ENCODE measurements around the gene SYCP2. TPM values are rescaled to one million over a fixed set of nuclear protein-coding genes. Genes with fewer than 3 reads are reported as not detected.

SYCP2 gene
- total RNA-seq, 2 donors from 2014 or later, result 4.8 to 10.6 TPM

- DNase-seq (ENCODE audit: low spot score), result no peak
Measured at GRCh38 chr20:59816146-59816738, 117.2 kb downstream of the SYCP2 start.

DNA sequence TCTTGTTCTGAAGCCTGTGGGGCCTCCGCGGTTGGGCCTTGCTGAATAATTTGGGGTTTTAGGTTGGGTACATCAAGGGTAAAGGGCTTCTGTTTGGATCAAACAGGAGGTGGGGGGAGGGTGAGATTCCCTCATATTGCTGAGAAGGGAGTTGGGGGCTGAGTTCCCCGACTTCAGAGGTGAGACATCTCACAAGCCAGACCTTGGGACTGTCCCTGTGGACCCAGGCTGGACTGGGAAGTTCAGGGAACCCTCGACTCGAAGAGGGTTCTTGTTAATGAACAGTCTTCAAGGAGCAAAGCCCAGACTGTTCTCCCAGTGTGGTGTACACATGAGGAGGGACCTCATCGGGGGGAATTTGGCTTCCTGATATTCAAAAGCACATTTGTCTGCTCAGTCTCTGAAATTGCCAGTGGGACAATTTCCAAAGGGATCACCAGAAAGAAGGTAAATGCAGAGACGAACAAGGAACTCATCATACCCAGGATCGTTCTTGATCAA lies 118.5 kb downstream of the SYCP2 start:
- DNase-seq (ENCODE audit: low spot score), result no peak
- Histone ChIP-seq H3K27ac (no peak overlapping the region), H3K27me3 (replicated peaks; ENCODE audit: insufficient read depth) (no peaks in the 10 kb centered on the region), H3K4me3 (no peak overlapping the region), H3K4me1 (replicated peaks) (no peaks in the 10 kb centered on the region), H3K9me3 (no peaks in the 10 kb centered on the region), H3K36me3 (no peaks in the 10 kb centered on the region)
- intact Hi-C loops (cut with DNase I), result no loop called here
- WGBS, result 79% methylated on average over 8 of the region's 8 CpGs
- TF ChIP-seq POLR2AphosphoS5 (IDR thresholded peaks at IDR 0.05) (no peak), CTCF (IDR thresholded peaks at IDR 0.05) (no peak), POLR2A (IDR thresholded peaks at IDR 0.05) (no peak)

More at GRCh38 chr20:59816146-59816738, 117.2 kb downstream of the SYCP2 start:
- no peak for TF ChIP-seq POLR2A (IDR thresholded peaks at IDR 0.05)
- no peak for TF ChIP-seq POLR2AphosphoS5 (IDR thresholded peaks at IDR 0.05)
- no peak for TF ChIP-seq CTCF (IDR thresholded peaks at IDR 0.05)
- Histone ChIP-seq H3K36me3 (no peaks in the 10 kb centered on the region), H3K9me3 (no peaks in the 10 kb centered on the region), H3K27me3 (replicated peaks; ENCODE audit: insufficient read depth) (no peaks in the 10 kb centered on the region), H3K27ac (no peak overlapping the region), H3K4me1 (replicated peaks) (no peaks in the 10 kb centered on the region), H3K4me3 (no peak overlapping the region)
- intact Hi-C loops (cut with DNase I), result no loop called here
- WGBS, result 83% methylated on average over 4 of the region's 4 CpGs

- no peaks in the 10 kb centered on the region for H3K4me1 ChIP-seq (replicated peaks)
- H3K27me3 ChIP-seq (replicated peaks; ENCODE audit: insufficient read depth), result no peaks in the 10 kb centered on the region
- no peak overlapping the region for H3K27ac ChIP-seq
- no peak overlapping the region for H3K4me3 ChIP-seq
- no peaks in the 10 kb centered on the region for H3K36me3 ChIP-seq
- no peak for DNase-seq (ENCODE audit: low spot score)
- H3K9me3 ChIP-seq, result no peaks in the 10 kb centered on the region
- TF ChIP-seq POLR2A (IDR thresholded peaks at IDR 0.05), result no peak
- intact Hi-C loops (cut with DNase I), result no loop called here
- 71% methylated on average over 21 of the region's 21 CpGs for WGBS
Measured at GRCh38 chr20:59813948-59814839, 119.2 kb downstream of the SYCP2 start.

Small RNA genes within 50 kb of the gene (small RNA-seq; reads per million reads assigned to genes)
- 0 reads per million in 2 donors for gene RNU7-141P

Other genes starting within 250 kb of the SYCP2 start
- 10 to 100 TPM; 16.0 to 16.6 TPM for gene PPP1R3D, start 6.7 kb upstream of the SYCP2 start, total RNA-seq
- 10 to 100 TPM; 13.7 to 18.2 TPM for gene FAM217B, start 6.8 kb upstream of the SYCP2 start, total RNA-seq
- 10 to 100 TPM; 11.0 to 30.6 TPM for gene CDH26, start 24.8 kb upstream of the SYCP2 start, total RNA-seq